ENCODE data around the gene SORCS3. TPM values are rescaled to one million over a fixed set of nuclear protein-coding genes. Genes with fewer than 3 reads are reported as not detected.

Gene SORCS3
- total RNA-seq, 1 donor from 2014 or later = not detected

- Mint-ChIP-seq H3K27ac (ENCODE audit: unreplicated experiment) (no peak overlapping the region), H3K36me3 (ENCODE audit: low read depth) (no peaks in the 10 kb centered on the region), H3K9me3 (ENCODE audit: low read depth) (peaks cover 19% of the 10 kb centered on the region), H3K4me3 (ENCODE audit: unreplicated experiment) (no peak overlapping the region), H3K27me3 (ENCODE audit: low read depth) (no peaks in the 10 kb centered on the region), H3K4me1 (ENCODE audit: low read depth) (no peaks in the 10 kb centered on the region)
- no peak for TF ChIP-seq CTCF (IDR thresholded peaks at IDR 0.05)
- DNase-seq (ENCODE audit: low spot score) = no peak
These were observed 569.5 kb downstream of the SORCS3 start for GRCh38 chr10:105210546-105210945.

GRCh38 chr10:105237685-105238084 is 596.6 kb downstream of the SORCS3 start:
- no peak for TF ChIP-seq CTCF (IDR thresholded peaks at IDR 0.05)
- no peak overlapping the region for H3K4me3 Mint-ChIP-seq (ENCODE audit: unreplicated experiment)

GRCh38 chr10:105239311-105240219 is 598.5 kb downstream of the SORCS3 start:
- H3K36me3 Mint-ChIP-seq (ENCODE audit: low read depth) = no peaks in the 10 kb centered on the region
- H3K9me3 Mint-ChIP-seq (ENCODE audit: low read depth) = peaks cover 13% of the 10 kb centered on the region
- H3K27ac Mint-ChIP-seq (ENCODE audit: unreplicated experiment) = no peak overlapping the region
- no peaks in the 10 kb centered on the region for H3K4me1 Mint-ChIP-seq (ENCODE audit: low read depth)
- no peak overlapping the region for H3K4me3 Mint-ChIP-seq (ENCODE audit: unreplicated experiment)
- no peak for DNase-seq (ENCODE audit: low spot score)
- TF ChIP-seq CTCF (IDR thresholded peaks at IDR 0.05) = no peak
- no peaks in the 10 kb centered on the region for H3K27me3 Mint-ChIP-seq (ENCODE audit: low read depth)

More at GRCh38 chr10:105237685-105238084, 596.6 kb downstream of the SORCS3 start:
- H3K9me3 Mint-ChIP-seq (ENCODE audit: low read depth) = peaks cover 23% of the 10 kb centered on the region
- no peaks in the 10 kb centered on the region for H3K27me3 Mint-ChIP-seq (ENCODE audit: low read depth)
- no peak overlapping the region for H3K27ac Mint-ChIP-seq (ENCODE audit: unreplicated experiment)
- DNase-seq (ENCODE audit: low spot score) = no peak
- no peaks in the 10 kb centered on the region for H3K36me3 Mint-ChIP-seq (ENCODE audit: low read depth)
- no peaks in the 10 kb centered on the region for H3K4me1 Mint-ChIP-seq (ENCODE audit: low read depth)

GRCh38 chr10:105241254-105241653 is 600.2 kb downstream of the SORCS3 start:
- Mint-ChIP-seq H3K27ac (ENCODE audit: unreplicated experiment) (no peak overlapping the region), H3K27me3 (ENCODE audit: low read depth) (no peaks in the 10 kb centered on the region), H3K9me3 (ENCODE audit: low read depth) (peaks cover 4% of the 10 kb centered on the region), H3K36me3 (ENCODE audit: low read depth) (no peaks in the 10 kb centered on the region), H3K4me3 (ENCODE audit: unreplicated experiment) (no peak overlapping the region), H3K4me1 (ENCODE audit: low read depth) (no peaks in the 10 kb centered on the region)
- TF ChIP-seq CTCF (IDR thresholded peaks at IDR 0.05) = no peak
- DNase-seq (ENCODE audit: low spot score) = no peak

GRCh38 chr10:105243381-105243780 is 602.3 kb downstream of the SORCS3 start:
- no peak overlapping the region for H3K4me3 Mint-ChIP-seq (ENCODE audit: unreplicated experiment)
- H3K36me3 Mint-ChIP-seq (ENCODE audit: low read depth) = no peaks in the 10 kb centered on the region
- no peak overlapping the region for H3K27ac Mint-ChIP-seq (ENCODE audit: unreplicated experiment)
- peaks cover 4% of the 10 kb centered on the region for H3K9me3 Mint-ChIP-seq (ENCODE audit: low read depth)
- H3K27me3 Mint-ChIP-seq (ENCODE audit: low read depth) = no peaks in the 10 kb centered on the region
- DNase-seq (ENCODE audit: low spot score) = no peak
- H3K4me1 Mint-ChIP-seq (ENCODE audit: low read depth) = no peaks in the 10 kb centered on the region
- no peak for TF ChIP-seq CTCF (IDR thresholded peaks at IDR 0.05)
